ENCODE results near the gene ADGB. TPM values are rescaled to one million over a fixed set of nuclear protein-coding genes. Genes with fewer than 3 reads are reported as not detected.

ADGB gene
- total and polyA plus RNA-seq, 9 of the 15 experiments (the other 6 are each of a cell fraction or from before 2014, with no cell fraction given) = not detected

DNA sequence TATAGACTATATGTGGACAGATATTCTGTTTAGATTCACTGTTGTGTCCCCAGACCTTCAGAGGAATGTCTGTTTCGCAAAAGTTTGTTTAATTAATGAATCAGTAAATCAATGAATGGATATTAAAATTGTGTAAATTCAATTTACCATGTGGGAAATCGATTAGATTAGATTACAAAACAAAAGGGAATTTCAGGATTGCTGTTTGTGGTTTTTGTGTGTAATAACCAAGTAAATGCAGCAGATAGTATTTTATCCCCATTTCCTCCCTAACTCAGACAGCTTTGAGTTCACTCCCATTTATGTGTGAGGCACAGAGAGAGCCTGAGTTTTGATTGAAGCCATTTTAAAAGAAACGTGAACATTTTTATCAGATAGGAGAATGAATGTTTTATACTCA is 214.8 kb downstream of the ADGB start:
- ATAC-seq (no peak), DNase-seq (ENCODE audit: extremely low read depth in 1 of 4, low spot score in 3 of 4) (no peak), FAIRE-seq (no peak)
- Histone ChIP-seq H3K4me3 (no peak overlapping the region), H3K4me1 (replicated peaks in 1 of 2; ENCODE audit: control insufficient read depth in 2 of 2, insufficient read depth in 2 of 2, low read length in 2 of 2) (peaks cover 2 to 4% of the 10 kb centered on the region in 2 experiments; a peak in 3 of 5 replicates), H3K27ac (ENCODE audit: extremely low read depth, low read depth, low read length) (no peak overlapping the region), H3K27me3 (ENCODE audit: control insufficient read depth in 2 of 2, insufficient read depth in 2 of 2, low read length in 2 of 2) (no peaks in the 10 kb centered on the region), H3K9me1 (ENCODE audit: control insufficient read depth, insufficient read depth, low read length) (no peaks in the 10 kb centered on the region), H2AFZ (ENCODE audit: low read depth, low read length) (no peak overlapping the region), H4K20me1 (replicated peaks; ENCODE audit: control insufficient read depth, insufficient read depth, low read length) (no peaks in the 10 kb centered on the region), H3K79me2 (ENCODE audit: control insufficient read depth, insufficient read depth, low read length) (no peaks in the 10 kb centered on the region), H3K9me3 (replicated peaks; ENCODE audit: control insufficient read depth, insufficient read depth, low read depth, low read length) (no peaks in the 10 kb centered on the region), H3K4me2 (ENCODE audit: insufficient read depth, low read length) (no peak overlapping the region), H3K9ac (ENCODE audit: insufficient read depth in 1 of 2, low read depth in 2 of 2, low read length in 2 of 2) (no peak overlapping the region), H3K36me3 (ENCODE audit: control insufficient read depth, insufficient read depth, low read length) (no peaks in the 10 kb centered on the region)
- no peak for TF ChIP-seq JUND (IDR thresholded peaks at IDR 0.05; ENCODE audit: borderline replicate concordance, low read depth, low read length)
- TF ChIP-seq JUND (tag; IDR thresholded peaks at IDR 0.05; ENCODE audit: borderline replicate concordance, low read depth, low read length) = no peak
- TF ChIP-seq, protein P1, sequence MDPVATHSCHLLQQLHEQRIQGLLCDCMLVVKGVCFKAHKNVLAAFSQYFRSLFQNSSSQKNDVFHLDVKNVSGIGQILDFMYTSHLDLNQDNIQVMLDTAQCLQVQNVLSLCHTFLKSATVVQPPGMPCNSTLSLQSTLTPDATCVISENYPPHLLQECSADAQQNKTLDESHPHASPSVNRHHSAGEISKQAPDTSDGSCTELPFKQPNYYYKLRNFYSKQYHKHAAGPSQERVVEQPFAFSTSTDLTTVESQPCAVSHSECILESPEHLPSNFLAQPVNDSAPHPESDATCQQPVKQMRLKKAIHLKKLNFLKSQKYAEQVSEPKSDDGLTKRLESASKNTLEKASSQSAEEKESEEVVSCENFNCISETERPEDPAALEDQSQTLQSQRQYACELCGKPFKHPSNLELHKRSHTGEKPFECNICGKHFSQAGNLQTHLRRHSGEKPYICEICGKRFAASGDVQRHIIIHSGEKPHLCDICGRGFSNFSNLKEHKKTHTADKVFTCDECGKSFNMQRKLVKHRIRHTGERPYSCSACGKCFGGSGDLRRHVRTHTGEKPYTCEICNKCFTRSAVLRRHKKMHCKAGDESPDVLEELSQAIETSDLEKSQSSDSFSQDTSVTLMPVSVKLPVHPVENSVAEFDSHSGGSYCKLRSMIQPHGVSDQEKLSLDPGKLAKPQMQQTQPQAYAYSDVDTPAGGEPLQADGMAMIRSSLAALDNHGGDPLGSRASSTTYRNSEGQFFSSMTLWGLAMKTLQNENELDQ (CRISPR knock-in tag; IDR thresholded peaks at IDR 0.05; ENCODE audit: borderline replicate concordance) = no peak
- intact Hi-C loops (cut with micrococcal nuclease) (no loop called here), in situ Hi-C loops (cut with MboI) (no loop called here)
- ChIA-PET CTCF (ENCODE audit: low intra/inter-chr PET ratio) (no interaction called here), POLR2A (interaction anchor here (1.8 kb wide), 1 partner anchor 13 kb away, joined by 8 read pairs; no protein-coding TSS in a partner anchor)
- BruUV-seq (replicated peaks) = no TSS peak
- 13% methylated on average over 3 of the region's 3 CpGs for WGBS (ENCODE audit: insufficient coverage, low coverage, missing lambda C conversion rate)
